T-helper 1 cell (primary cell): ENCODE data around the gene LARGE1.

Experiments used
- DNase-seq, 5 donors: peaks; one replicate each; pipeline ENCODE4 v3.0.0-alpha.2; 2012 to 2020

LARGE1 gene

GRCh38 chr22:33772745-33773144 is 147.5 kb downstream of the LARGE1 start:
- no peak for DNase-seq

GRCh38 chr22:33771136-33771535 is 149.1 kb downstream of the LARGE1 start:
- no peak for DNase-seq

- no peak for DNase-seq
Measured at GRCh38 chr22:33770723-33771122, 149.6 kb downstream of the LARGE1 start.

GRCh38 chr22:33766091-33766490 is 154.2 kb downstream of the LARGE1 start:
- DNase-seq: no peak

GRCh38 chr22:33758961-33759360 is 161.3 kb downstream of the LARGE1 start:
- DNase-seq: no peak

GRCh38 chr22:33757802-33758483 is 162.3 kb downstream of the LARGE1 start:
- no peak for DNase-seq

- no peak for DNase-seq
Measured at GRCh38 chr22:33757041-33757801, 163.1 kb downstream of the LARGE1 start.

- DNase-seq: no peak
Measured at GRCh38 chr22:33756508-33756949, 163.7 kb downstream of the LARGE1 start.

GRCh38 chr22:33748714-33749113 is 171.6 kb downstream of the LARGE1 start:
- DNase-seq: no peak

GRCh38 chr22:33747576-33748180 is 172.6 kb downstream of the LARGE1 start:
- DNase-seq: no peak

- DNase-seq: no peak
Measured at GRCh38 chr22:33747029-33747428, 173.2 kb downstream of the LARGE1 start.

GRCh38 chr22:33746501-33746928 is 173.8 kb downstream of the LARGE1 start:
- DNase-seq: no peak

GRCh38 chr22:33745501-33745900 is 174.8 kb downstream of the LARGE1 start:
- DNase-seq: no peak

GRCh38 chr22:33743756-33744155 is 176.5 kb downstream of the LARGE1 start:
- no peak for DNase-seq

- DNase-seq: no peak
Measured at GRCh38 chr22:33741025-33741424, 179.3 kb downstream of the LARGE1 start.

- no peak for DNase-seq
Measured at GRCh38 chr22:33739516-33739915, 180.8 kb downstream of the LARGE1 start.

- no peak for DNase-seq
Measured at GRCh38 chr22:33737662-33738061, 182.6 kb downstream of the LARGE1 start.

GRCh38 chr22:33735978-33736377 is 184.3 kb downstream of the LARGE1 start:
- DNase-seq: no peak

- no peak for DNase-seq
Measured at GRCh38 chr22:33728847-33729246, 191.4 kb downstream of the LARGE1 start.

GRCh38 chr22:33726294-33726734 is 194.0 kb downstream of the LARGE1 start:
- no peak for DNase-seq

GRCh38 chr22:33723915-33724314 is 196.4 kb downstream of the LARGE1 start:
- DNase-seq: no peak

- DNase-seq: no peak
Measured at GRCh38 chr22:33722816-33723215, 197.5 kb downstream of the LARGE1 start.

GRCh38 chr22:33720166-33720878 is 200.0 kb downstream of the LARGE1 start:
- DNase-seq: no peak
